GM18526 (cell line): Measurements from ENCODE around the gene FOXC1.

Source experiments
- POLR2A ChIP-seq: IDR thresholded peaks from 3 replicates; pipeline ENCODE4 v1.6.1; 2011; ENCODE audit not compliant: insufficient read length; ENCODE audit errors: extremely low read depth

FOXC1 gene

DNA sequence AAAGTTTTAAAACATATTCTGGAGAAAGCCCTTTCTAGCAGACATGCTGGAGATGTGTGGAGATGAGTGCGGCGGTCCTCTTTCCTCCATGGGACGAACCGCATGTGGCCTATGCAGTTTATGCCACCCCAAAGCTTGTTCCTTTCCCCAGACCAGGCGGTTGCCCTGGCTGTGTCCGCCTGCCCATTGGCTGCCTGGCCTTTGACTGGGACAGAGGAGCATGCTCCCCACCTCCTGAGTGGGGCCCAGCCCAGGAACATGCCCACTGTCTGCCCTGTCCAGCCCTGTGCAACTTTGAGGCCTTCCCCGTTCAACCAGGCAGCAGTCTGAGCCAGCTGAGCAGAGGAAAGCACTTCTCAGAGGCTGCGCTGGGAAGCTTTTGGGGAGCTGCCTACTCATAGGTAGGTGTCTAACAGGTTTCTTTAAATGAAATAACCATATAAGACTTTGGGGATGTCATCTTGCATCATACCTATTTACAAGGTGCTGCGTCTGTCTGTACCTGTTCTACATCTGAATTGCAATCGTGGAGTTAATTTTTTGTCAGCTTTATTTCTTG is 20.6 kb downstream of the FOXC1 start:
- no peak for TF ChIP-seq POLR2A

DNA sequence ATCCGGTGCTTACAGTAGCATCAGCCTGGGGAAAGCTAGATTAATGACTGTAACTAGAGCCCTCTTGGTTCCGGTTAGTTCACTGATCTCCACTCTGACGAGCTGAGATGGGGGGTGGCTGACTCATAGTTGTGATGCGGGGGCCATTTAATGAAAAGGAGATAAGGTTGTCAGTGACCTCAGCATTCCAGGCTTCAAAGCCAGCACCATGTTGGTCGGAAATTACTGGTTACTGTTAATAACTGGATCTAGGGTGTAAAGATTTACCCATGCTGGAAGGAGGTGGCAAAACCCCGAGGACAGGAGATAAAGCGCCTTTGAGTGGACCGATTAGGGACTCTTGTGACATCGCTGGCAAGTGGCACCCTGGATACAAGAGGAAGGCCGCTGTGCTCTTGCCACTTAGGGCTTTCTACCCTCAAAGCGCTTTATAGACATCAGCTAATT is 21.1 kb downstream of the FOXC1 start:
- TF ChIP-seq POLR2A = no peak

DNA sequence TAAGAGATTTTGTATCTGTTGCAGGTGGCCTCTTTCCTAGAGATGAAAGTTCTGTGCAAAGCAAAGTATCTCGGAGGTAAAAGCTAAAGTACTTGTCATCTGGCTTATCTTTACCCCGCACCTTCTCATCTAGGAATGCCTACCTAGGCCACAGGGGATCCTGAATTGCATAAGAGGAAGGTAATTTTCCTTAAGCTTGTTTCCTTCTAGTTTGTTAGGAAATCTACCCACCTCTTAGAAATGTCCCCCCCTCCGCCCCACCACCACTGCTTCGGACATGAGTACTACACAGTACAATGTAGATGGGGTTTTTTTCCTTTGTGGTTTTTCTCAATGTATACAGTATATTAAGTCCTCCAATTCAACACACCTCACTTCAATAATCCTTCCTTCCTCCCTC is 21.5 kb downstream of the FOXC1 start:
- TF ChIP-seq POLR2A = no peak

DNA sequence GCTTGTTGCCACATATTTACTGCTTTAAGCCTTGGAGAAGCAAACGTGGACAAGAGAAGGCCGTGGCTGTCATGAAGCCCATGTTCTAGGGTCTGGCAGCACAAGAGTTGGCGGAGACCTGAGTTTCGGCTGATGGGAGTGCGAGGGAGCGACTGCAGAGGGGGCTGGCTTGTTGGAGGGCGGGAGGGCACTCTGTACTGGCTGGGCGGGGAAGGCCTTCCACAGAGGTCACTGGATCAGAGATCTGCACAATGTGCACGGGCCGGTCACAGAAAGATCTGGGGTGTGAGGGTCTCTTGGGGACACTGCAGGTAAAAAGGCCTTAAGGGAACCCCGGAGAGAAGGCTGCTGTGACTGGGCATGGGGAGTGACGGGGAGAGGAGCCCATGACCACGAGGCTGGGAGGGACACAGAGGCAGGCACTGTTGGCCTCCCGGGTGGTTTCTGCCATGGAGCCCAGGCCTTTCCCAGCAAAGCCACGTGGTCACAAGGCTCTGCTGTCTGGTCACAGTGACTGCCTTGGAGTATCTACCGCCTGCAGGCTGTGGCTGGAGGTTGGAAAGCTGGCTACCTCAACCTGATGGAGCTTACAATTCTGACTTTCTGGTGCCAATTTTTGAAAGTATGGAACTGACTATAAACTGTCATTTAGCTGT is 23.8 kb downstream of the FOXC1 start:
- TF ChIP-seq POLR2A = no peak

DNA sequence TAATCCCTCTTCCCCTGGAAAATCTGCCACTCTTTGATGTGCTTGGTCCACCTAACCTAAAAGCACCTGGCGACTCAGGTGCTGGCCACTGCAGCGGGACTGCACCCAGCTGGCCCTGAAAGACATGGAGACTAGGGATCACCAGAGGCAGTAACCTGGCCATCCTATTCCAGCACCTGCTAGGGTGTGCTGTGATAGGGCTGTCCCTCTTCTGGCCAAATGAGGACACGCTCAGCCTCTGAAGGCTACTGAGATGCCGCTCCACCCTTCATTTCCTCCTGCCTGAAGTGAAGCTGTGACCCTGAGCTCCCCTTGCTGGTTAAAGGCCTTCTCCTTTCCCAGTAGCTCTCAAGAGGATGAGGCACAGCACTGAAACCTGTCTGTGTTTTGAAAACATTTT is 24.4 kb downstream of the FOXC1 start:
- TF ChIP-seq POLR2A = no peak

DNA sequence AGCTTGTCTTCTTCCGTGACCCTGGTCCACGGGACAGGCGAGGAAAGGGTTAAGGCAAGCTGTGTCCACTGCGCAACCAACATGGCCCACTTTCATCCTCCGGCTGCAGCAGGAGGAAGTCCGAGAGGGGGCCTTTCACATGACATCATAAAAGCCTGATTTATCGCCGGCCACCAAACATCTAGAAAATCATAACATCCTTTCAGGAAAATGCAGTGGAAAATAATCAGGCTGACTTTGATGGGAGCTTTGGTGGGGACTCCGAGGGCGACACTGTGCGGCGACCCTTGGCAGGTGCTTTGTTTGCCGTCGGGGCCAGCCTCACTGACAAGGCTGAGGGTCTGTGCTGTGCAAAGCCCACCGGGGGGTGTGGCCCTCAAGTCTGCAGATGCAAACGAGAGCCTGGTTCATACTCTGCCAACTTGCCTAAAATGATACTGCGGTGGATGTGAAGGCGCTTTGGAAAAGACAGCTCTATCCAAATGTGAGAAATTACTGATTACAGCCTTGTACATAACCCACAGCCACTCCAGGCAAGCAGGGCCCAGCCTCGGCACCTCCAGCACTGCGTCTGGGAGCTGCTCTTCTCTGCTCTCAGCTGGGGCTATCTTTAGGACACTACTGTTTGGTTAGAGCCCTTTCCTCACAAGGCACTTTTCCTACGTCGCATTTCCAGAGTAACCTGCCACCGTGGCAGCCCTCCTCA is 25.7 kb downstream of the FOXC1 start:
- TF ChIP-seq POLR2A = no peak

DNA sequence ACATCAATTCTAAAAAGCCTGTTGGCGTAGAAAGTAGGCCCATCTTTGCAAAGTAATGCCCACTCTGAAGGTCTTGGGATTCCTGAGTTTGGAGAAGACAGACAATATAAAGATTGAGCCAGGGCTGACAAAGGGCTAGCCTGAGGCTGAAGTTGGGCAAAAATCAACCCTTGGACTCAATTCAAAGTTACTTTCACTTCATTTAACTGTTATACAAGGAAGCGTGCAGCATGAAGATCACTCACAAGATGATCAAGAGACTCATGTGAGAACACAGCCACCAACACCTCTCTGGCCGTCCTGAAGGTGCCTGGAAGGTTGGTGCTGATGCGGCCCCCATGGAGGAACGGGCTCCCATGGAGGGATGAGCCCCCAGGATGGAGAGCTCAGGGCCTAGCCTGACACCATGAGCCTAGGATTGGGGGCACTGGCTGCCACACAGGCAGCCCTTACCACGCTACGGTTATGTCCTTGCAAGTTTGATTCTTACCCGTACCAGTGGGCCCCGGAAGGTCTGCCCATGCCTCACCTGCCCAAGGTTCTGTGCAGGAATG is 26.6 kb downstream of the FOXC1 start:
- TF ChIP-seq POLR2A = no peak

DNA sequence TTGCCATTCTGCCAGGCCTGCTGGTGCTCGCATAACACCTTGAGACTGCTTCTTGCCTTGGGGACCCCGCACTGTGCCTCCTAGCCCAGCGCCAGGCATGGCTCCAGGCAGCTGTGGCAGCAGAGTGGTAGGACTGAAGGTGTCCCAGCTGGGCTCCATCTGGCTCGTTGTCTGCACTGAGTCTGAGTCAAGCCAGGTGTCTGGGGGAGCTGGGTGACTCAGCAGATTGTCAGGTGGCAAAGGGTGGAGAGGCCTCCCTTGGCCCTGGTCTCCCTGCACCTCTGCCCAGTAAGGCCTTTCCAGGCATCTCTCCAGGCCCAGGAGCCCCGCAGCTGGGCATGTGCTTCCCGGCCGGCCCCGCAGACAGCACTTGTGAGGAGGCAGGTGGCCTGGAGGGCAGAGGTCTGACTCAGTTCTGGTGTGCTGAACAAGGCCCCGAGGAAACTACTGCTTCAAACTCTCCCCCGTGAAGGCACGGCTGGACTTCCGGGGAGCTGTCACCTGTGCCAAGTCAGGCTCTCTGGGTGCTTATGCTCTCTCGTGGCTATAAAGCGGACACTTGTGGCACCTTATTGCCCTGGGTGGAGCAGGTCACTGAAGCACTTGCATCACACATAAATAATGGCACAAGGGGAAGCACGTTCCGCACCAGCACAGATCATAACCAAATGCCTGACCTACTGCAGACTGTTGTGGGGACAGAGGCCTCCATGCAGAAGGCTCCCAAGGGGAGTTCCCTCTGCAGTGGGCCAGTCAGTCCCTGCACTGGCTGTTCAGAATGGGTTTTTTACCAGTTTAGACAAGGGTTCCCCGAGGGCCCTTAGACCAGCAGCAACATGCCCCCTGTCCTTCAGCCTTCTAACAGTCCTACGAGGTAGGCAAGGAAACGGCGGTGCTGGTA is 27.5 kb downstream of the FOXC1 start:
- TF ChIP-seq POLR2A = no peak

DNA sequence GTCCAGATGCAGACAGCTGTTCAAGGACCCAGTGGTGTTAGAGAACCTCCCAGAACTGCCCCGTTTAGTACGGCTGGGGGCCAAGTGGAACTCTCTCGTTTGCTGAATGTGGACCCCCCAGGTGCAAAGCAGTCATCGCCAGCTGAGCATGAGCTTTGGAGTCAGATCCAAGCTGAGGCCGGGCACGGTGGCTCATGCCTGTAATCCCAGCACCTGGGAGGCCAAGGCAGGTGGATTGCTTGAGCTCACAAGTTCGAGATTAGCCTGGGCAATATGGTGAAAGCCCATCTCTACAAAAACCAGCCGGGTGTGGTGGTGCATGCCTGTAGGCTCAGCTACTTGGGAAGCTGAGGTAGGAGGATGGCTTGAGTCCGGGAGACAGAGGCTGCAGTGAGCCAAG is 29.7 kb downstream of the FOXC1 start:
- no peak for TF ChIP-seq POLR2A

DNA sequence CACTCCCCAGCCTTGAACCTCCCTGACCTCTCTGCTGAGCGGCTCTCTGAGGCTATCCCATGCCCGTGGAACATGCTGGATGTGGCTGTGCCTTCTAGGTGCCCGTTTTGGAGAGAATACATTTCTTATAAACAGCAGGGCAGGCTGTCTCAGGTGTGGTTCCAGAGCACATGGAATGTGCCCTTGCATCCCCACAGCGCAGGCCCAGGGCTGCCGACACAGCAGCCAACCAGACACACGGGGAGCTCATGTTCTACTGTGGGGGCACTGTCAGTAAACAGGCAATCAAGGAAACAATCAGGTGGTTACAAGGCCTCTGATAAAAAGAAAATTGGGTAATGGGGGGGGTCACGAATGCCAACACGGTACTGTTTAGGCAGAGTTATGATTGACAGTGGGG is 30.8 kb downstream of the FOXC1 start:
- no peak for TF ChIP-seq POLR2A

DNA sequence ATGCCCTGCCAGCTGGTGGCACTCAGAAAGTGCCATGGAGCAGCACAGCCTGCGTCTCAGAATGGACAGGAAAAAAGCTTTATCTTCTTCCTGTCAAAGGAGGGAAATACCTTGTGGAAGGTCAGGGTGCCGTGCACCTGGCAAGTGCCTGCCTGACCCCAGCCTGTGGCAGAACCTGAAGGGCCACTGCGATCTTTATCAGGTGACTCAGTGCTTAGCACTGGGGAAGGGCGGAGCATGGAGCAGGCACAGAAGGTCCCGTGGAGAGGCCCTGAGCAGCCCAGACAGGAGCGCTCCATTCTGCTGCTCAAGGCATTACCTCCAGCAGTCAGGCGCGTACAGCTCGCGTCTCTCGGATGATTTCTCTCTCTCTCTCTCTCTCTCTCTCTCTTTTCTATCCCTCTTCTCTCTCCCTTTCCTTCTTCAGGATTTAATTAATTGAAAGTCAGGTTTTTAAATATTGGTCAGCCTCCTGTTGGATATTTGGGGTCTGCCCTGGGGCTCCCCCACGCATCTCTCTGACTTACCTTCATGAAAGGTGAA is 31.7 kb downstream of the FOXC1 start:
- no peak for TF ChIP-seq POLR2A

DNA sequence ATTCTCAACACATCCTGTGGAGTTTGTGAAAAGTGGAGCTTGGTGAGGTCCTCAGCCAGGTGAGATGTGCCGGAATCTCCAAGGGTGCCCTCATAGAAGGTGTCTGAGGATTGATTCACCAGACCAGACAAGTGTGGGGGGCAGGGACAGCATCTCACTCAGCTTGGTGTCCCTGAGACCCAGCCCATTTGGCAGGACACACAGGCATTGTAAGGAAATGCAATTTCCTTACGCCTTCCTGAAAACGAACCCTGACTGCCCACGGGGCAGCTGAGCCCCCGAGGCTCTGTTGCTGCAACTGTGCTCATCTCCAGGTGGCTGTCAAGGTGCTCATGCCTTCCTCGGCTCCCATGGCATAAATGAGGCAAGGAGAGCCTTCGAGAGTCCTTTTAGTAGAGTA is 33.4 kb downstream of the FOXC1 start:
- TF ChIP-seq POLR2A = no peak

DNA sequence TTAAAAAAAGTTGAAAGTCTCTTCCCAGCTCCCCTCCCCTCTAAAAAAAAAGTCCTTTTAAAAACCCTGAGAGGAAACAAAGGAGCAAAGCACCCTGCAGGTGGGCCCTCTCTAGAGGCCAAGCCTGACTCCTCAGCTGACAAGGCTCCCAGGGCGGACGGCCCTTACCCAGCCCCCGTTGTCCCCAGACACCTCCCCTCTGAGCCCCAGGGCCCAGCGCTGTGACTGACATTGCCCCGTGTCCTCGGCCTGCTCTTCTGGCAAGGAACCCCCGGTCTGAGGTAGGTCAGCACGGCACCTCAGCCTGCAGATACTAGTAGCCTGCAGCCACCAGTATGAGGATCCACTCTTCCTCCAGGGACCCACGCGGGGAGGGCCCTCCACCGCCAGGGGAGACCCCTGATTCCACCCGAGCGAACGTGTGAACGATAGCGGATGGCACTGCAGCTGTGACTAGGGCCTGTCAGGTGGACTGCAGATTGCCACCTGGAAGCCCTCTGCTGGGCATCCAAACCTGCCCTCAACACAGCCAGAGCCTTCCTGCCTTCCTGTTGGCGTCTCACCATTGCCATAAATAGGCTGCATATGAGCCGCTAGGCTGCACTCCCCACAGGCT is 34.2 kb downstream of the FOXC1 start:
- TF ChIP-seq POLR2A = no peak

DNA sequence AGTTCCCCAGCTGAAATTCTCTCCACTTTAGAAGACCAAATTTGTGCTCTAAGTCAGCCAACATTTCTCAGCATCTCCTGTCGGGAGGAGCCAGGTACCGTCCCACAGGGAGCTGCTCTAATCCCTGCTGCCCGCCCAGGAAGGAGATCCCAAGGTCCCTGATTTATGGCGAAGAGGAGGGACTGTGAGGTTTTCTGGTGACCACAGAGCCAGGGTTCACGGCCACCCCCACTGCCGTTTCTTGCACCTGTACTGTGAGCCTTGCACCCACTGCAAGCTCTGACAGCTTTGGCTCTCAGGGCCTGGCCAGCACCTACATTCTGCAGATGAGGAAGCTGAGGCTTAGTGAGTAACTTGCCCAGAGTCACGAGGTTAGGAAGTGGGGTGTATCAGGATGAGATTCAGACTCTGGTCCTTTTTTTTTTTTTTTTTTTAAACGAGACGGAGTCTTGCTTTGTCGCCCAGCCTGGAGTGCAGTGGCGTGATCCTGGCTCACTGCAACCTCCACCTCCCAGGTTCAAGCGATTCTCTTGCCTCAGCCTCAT is 34.9 kb downstream of the FOXC1 start:
- TF ChIP-seq POLR2A = no peak
